Vagina (tissue), 2 donors: ENCODE data around the gene NFASC. TPM values are rescaled to one million over a fixed set of nuclear protein-coding genes. Genes with fewer than 3 reads are reported as not detected.

Experiments
- DNase-seq, 2 donors: peaks; one replicate each; pipeline ENCODE4 v3.0.0-alpha.2; 2017; ENCODE audit errors: extremely low spot score in 2 of 2
- H3K27ac ChIP-seq: fragments of 200-600 bp; sonication (generic); one replicate; pipeline ENCODE4 v1.5.1; 2019
- H3K27me3 ChIP-seq: fragments of 200-600 bp; sonication (generic); one replicate; pipeline ENCODE4 v1.5.1; 2019
- H3K36me3 ChIP-seq, 2 donors: fragments of 200-600 bp; sonication (generic); one replicate each; pipeline ENCODE4 v1.5.1; 2017 to 2019
- H3K4me1 ChIP-seq: fragments of 200-600 bp; sonication (generic); one replicate; pipeline ENCODE4 v1.5.1; 2019
- H3K4me3 ChIP-seq, 2 donors: fragments of 200-600 bp; sonication (generic); 1 replicate in 1 of 2; 2 replicates in 1 of 2; pipeline ENCODE4 v1.5.1; 2016 to 2019
- H3K9me3 ChIP-seq: fragments of 200-600 bp; sonication (generic); one replicate; pipeline ENCODE4 v1.5.1; 2019
- POLR2A ChIP-seq, 2 donors: fragments of 450-650 bp; IDR thresholded peaks; one replicate each; pipeline ENCODE4 v1.6.1; 2017; ENCODE audit warnings: antibody characterized with exemption in 2 of 2, mild to moderate bottlenecking in 2 of 2, moderate library complexity in 2 of 2
- POLR2AphosphoS5 ChIP-seq, 2 donors: sonication (generic); formaldehyde crosslinking; IDR thresholded peaks; one replicate each; pipeline ENCODE4 v1.9.0; 2017; ENCODE audit warnings: antibody characterized with exemption in 2 of 2, mild to moderate bottlenecking in 2 of 2, low read depth in 1 of 2; ENCODE audit not compliant: insufficient read depth in 1 of 2
- intact Hi-C: fragments of 100-400 bp; cut with DNase I; formaldehyde crosslinking; loops from one replicate; pipeline ENCODE4 v1.15.1; 2023
- total RNA-seq: library from RNA; depleted of rRNA; stranded (reverse); fragments of >200 nt; gene quantifications from one replicate; pipeline ENCODE4 v1.2.3, GENCODE V29; 2016
- TF ChIP-seq, protein P1 (sequence below), 3 experiments: fragments of 450-650 bp in 2 of 3; fragments of 200-600 bp in 1 of 3; sonication (generic) in 1 of 3; IDR thresholded peaks; one replicate each; pipeline ENCODE4 v1.5.1; 2017 to 2019; ENCODE audit warnings: antibody characterized with exemption in 3 of 3, mild to moderate bottlenecking in 2 of 3, moderate library complexity in 2 of 3

Gene NFASC
- total RNA-seq, 1 donor from 2014 or later: 23.3 TPM

DNA sequence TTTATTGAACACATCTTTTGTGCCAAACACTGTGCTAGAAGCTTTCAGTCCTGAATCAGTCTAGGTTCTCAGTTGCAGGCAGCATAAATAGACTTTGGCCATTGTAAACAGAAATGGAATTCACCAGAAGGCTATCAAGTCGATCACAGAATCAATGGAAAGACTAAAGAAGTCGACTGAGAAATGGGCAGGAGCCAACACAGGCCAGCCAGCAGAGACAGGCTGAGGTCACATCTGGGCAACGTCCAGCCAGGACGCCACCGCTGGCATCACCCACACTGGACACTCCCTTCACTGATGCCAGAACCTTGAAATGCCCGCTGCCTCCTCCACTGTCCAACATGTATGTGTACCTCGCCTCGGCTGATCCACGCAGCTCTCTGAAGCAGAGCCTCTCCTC lies 166.9 kb downstream of the NFASC start:
- Histone ChIP-seq H3K27ac (no peak overlapping the region), H3K4me1 (no peaks in the 10 kb centered on the region), H3K36me3 (no peaks in the 10 kb centered on the region), H3K4me3 (no peak overlapping the region), H3K27me3 (no peaks in the 10 kb centered on the region), H3K9me3 (no peaks in the 10 kb centered on the region)
- intact Hi-C loops: no loop called here
- no peak for DNase-seq
- TF ChIP-seq, protein P1, sequence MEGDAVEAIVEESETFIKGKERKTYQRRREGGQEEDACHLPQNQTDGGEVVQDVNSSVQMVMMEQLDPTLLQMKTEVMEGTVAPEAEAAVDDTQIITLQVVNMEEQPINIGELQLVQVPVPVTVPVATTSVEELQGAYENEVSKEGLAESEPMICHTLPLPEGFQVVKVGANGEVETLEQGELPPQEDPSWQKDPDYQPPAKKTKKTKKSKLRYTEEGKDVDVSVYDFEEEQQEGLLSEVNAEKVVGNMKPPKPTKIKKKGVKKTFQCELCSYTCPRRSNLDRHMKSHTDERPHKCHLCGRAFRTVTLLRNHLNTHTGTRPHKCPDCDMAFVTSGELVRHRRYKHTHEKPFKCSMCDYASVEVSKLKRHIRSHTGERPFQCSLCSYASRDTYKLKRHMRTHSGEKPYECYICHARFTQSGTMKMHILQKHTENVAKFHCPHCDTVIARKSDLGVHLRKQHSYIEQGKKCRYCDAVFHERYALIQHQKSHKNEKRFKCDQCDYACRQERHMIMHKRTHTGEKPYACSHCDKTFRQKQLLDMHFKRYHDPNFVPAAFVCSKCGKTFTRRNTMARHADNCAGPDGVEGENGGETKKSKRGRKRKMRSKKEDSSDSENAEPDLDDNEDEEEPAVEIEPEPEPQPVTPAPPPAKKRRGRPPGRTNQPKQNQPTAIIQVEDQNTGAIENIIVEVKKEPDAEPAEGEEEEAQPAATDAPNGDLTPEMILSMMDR (IDR thresholded peaks at IDR 0.05): no peak
- TF ChIP-seq POLR2A (IDR thresholded peaks at IDR 0.05): no peak
- no peak for TF ChIP-seq POLR2AphosphoS5 (IDR thresholded peaks at IDR 0.05; ENCODE audit: insufficient read depth in 1 of 2, low read depth in 1 of 2)

- intact Hi-C loops: no loop called here
- no peak for DNase-seq
- Histone ChIP-seq H3K27ac (no peak overlapping the region), H3K4me1 (no peaks in the 10 kb centered on the region), H3K36me3 (no peaks in the 10 kb centered on the region), H3K4me3 (no peak overlapping the region), H3K9me3 (no peaks in the 10 kb centered on the region), H3K27me3 (no peaks in the 10 kb centered on the region)
- TF ChIP-seq POLR2A (IDR thresholded peaks at IDR 0.05): no peak
- TF ChIP-seq POLR2AphosphoS5 (IDR thresholded peaks at IDR 0.05; ENCODE audit: insufficient read depth in 1 of 2, low read depth in 1 of 2): no peak
- TF ChIP-seq, protein P1 (IDR thresholded peaks at IDR 0.05): no peak
These were observed 167.6 kb downstream of the NFASC start for GRCh38 chr1:205038132-205038786.

- H3K27ac ChIP-seq: no peak overlapping the region
- no peaks in the 10 kb centered on the region for H3K36me3 ChIP-seq
- H3K9me3 ChIP-seq: no peaks in the 10 kb centered on the region
- intact Hi-C loops: no loop called here
- TF ChIP-seq POLR2AphosphoS5 (IDR thresholded peaks at IDR 0.05; ENCODE audit: insufficient read depth in 1 of 2, low read depth in 1 of 2): no peak
- TF ChIP-seq, protein P1 (IDR thresholded peaks at IDR 0.05): no peak
- no peak for TF ChIP-seq POLR2A (IDR thresholded peaks at IDR 0.05)
- no peaks in the 10 kb centered on the region for H3K4me1 ChIP-seq
- no peaks in the 10 kb centered on the region for H3K27me3 ChIP-seq
- H3K4me3 ChIP-seq: no peak overlapping the region
- no peak for DNase-seq
These were observed 170.5 kb downstream of the NFASC start for GRCh38 chr1:205041001-205041715.

DNA sequence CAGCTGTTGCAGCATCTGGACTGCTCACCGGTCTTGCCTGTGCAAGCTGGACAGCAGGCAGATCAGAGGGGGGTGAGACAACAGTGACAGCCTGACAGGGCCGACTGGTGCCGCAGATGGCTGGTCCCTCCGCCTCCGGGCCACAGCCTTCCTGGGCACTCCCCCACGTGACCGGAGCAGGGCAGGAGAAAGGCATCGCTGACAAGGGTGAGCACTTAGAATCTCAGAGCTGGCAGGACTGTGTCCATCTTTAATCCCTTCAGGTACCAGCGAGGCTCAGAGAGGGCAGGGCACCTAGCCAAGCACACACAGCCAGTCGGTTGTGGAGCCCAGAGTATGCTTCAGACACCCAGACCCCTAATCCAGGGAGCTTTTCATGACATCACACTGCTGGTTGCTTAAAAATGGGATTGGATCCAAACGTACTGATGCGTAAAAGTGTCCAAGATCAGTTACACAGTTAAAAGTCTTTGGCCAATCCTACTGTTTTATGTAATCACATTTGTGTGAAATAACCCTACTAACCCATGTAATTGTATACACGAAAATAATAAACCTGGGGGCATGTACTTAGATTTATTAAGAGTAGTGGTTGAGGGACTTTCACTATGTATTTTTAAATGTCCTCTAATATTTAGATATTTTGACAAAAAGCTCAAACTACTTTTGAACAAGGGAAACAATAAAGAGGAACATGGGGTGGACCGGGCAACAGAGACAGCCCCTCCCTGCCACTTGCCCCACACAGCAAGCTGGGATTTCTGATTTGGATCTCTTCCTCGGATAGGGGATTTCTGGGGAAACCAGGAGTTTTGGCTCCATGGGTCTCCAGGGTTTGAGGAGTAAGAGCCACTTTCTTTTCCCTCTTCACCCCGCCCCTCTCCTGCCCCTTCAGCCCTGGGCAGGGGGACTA lies 171.6 kb downstream of the NFASC start:
- no peaks in the 10 kb centered on the region for H3K36me3 ChIP-seq
- H3K9me3 ChIP-seq: no peaks in the 10 kb centered on the region
- intact Hi-C loops: no loop called here
- DNase-seq: no peak
- no peak overlapping the region for H3K4me3 ChIP-seq
- H3K27ac ChIP-seq: no peak overlapping the region
- H3K4me1 ChIP-seq: no peaks in the 10 kb centered on the region
- TF ChIP-seq, protein P1 (IDR thresholded peaks at IDR 0.05): no peak
- TF ChIP-seq POLR2A (IDR thresholded peaks at IDR 0.05) (no peak), POLR2AphosphoS5 (IDR thresholded peaks at IDR 0.05; ENCODE audit: insufficient read depth in 1 of 2, low read depth in 1 of 2) (no peak)
- no peaks in the 10 kb centered on the region for H3K27me3 ChIP-seq
